IPS DF 4.7 (cell line): ENCODE results near the gene CRYBB3.
A peak's percentile ranks its signal among the peaks of the same experiment; 100 is the strongest.
"Not testable (repeated sequence)": the region's sequence is repeated elsewhere in the genome, so short reads cannot be mapped to it uniquely, and the experiment has no call there.

Source experiments
- DNase-seq: peaks from one replicate; pipeline ENCODE4 v3.0.0-alpha.2; 2013; ENCODE audit warnings: low spot score; ENCODE audit errors: extremely low read depth

CRYBB3 gene

DNA sequence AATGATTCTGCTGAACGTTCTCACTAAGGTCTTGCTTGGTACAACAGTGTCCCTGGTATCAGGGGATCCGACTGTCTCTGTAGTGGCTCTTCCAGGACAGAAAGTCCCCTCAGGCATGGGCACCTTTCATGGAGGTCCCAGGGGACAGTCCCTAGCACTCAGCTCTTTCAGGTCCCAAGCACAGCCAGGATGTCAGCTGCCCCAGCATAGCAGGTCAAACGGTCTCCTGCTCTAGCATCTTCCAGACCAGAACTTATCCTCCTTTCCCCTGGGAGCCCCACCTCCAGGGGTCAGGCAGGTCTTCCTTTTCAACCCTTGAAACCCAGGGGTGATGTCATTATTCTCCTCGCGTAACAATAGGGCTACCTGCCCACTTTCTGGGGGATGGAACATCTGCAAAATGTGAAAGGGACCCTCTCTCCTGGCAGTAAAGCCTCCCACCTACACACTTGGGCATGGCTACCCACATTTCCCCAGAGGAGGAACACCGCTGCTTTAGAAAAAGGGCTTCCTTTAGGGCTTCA, 24.7 kb upstream of the CRYBB3 start:
- DNase-seq, result no peak

DNA sequence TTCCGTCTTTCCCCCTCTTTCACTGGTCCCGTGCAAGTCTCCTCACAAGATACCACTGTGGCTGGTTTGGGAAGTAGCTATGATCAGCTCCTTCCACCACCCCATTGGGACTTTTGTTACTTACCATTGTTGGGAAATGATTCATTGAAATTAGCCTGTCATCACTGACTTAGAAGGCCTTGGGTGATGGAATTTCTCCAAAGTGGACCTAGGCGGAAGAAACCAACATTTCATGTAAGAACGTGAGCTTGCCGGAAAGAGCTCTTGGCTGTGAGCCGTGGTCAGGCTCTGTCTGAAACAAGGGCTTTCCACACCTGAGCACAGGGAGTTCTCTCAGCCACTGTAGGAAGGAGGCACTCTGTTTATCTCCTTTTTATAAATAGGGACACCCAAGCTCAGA, 23.5 kb upstream of the CRYBB3 start:
- DNase-seq, result no peak

DNA sequence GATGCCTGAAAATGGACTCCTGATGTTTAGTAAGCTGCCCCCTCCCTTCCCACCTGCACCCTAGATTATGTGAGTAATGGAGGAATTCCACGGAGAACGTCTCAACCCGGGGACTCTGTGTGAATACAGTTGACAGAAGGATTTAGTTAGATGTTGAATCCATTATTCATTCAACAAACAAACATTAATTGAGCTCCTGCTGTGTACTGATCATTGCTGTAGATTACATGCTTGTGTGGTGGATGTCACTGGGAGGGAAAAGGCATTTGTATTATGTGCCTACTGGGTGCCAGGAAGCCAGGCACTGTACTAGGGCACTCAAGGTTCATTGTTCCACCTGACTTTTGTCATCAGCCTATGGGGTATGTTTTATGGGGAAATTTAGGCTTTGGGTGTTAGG, 22.9 kb upstream of the CRYBB3 start:
- no peak for DNase-seq

DNA sequence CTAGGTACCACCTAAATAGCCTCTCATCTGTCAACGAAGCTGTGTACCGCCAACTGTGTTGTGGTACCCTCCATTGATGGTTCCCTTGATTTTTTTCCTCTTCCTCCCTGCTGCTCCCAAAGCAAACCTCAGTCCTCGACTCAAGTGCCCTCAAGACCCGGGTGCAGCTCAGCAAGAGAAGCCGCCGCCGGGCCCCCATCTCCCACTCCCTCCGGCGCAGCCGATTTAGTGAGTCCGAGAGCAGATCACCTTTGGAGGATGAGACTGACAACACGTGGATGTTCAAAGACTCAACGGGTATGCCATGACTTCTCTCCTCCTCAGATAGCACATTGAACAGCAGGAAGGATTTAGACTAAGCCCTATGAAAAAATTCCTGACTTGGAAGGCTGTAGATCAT, 22.4 kb upstream of the CRYBB3 start:
- no peak for DNase-seq

DNA sequence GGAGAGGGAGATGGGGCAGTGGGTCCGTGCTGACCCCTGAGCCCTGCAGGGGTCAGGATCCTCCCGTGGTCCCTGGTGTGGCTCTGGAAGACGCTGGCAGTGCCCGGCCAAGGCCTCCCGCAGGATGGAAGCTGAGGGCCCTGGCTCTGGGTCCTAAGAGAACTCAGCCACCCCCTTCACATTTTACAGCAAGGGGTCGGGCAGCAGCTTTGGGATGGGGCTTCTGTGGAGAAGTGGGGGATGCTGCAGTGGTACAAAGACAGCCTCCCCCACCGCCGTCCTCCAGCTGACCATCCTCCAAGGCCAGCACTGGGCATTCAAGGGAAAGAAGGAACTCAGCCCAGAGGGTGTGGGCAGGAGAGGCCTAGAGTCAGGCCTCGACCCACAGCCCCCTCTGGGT, 21.8 kb upstream of the CRYBB3 start:
- no peak for DNase-seq

DNA sequence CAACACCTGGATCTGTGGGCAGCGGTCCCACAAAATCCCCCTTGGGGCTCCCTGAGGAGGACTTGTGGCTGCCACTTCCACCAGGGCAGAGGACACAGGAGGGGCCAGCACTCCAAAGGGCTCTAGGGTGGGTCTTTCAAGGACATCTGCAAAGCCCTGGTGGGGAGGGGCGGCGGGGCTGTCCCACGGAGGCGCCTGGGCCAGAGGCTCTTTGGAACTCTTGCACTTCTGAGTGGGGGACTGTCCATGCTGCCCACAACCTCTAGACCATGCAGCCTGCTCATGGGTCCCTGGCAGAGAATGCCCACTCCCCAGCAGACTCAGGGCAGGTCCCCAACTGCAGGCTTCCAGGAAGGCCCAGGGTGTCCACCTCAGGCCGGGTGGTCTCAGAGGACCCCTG, 21.3 kb upstream of the CRYBB3 start:
- not testable (repeated sequence) for DNase-seq

DNA sequence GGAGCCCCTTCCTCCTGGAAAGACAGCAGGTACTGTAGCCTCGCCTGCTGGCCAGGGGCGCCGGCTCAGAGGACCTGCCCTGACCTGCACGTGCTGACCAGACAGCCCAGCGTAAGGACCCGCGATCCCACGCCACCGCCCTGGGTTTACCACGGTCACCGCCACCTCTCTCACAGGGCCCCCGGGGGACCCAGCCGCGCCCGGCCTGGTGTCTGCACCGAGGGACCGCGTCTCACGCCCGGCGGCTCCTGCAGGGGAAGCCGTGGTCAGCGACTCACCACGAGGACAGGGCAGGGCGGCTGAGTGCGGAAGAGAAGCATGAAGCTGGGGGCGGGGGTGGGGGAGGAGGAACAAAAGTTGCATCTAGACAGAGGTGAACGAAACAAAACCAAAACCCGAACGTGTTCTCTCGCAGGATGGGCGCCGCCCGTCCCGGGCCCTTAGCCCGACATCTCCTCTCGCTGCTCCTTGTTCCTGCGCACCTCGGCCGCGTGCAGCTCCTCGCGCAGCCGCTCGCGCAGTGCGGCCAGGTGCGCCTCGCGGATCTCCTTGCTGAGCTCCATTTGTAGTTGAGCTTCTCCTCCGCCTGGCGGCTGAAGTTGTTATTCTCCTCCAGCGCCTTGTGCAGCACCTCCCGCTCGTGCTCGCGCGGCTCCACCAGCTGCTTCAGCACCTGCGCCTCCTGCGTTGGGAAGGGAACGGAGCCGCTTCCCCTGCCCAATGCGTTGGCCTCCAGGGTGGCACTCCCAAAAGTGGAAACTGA, 20.6 kb upstream of the CRYBB3 start:
- not testable (repeated sequence) for DNase-seq

DNA sequence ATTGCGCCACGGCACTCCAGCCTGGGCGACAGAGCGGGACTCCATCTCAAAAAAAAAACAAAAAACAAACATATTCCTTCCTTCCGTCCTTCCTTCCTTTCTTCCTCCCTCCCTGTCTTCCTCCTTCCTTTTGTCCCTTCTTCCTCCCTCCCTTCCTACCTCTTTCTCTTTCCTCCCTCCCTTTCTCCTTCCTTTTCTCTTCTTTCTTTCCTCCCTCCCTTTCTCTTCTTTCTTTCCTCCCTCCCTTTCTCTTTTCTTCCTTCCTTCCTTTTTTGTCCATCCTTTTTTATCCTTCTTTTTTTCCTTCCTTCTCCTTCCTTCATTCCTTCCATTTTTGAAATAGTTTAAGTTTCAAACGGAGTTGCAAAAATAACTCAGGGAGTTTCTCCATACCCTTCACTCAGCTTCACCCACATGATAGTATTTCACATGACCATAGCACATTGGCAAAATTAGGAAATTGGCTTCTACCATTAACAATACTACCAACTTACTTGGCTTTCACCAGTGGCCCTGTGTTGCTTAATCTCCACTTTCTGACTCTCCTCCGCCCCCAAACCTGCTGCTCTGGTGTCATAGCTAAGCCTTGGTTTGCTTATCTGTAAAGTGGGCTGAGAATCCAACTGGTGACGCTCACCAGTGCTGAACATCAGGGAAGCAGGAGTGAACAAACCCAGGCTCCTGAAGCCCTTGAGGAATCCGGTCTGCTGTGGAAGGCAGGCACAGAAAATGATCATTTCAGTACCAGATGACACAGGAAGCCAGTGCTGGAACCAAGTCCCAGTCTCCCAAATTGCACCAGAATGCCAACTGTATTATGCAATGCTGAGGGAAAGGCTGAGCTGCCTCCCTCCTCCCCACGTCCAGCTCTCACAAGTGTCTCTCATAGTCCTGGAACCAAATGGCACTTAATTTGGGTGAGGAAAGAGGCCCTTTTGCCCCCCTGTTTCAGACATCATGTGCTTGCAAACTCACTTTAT, 17.2 kb upstream of the CRYBB3 start:
- DNase-seq, result no peak

DNA sequence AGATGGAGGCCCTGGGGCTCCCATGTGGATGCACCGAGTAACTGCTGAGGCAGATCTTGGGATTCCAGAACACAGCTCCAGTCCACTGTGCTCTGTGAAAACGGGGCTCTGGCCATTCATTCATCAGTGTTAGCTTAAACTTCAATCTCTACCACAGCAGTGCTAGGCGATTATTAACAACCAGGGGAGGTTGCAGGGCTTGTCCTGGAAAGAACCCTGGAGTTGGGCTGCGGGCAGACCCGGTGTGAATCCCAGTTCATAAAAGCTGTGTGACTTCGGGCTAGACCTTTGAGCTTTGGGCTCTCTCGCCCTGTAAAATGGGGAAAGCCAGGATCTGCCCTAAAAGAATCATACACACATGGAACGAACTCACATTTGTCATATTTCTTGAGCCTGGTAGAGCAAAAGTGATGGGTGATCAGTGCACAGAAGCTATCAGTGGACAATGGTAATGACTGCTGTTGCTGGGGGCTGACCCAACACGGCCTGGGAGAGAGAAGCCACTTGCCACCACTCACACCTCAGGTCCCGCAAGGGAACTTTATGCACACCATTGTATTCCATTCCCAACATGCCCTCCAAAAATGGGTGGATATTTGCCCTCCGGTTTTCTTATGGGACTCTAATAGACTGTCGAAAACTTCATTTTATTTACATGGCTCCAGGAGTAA, 15.6 kb upstream of the CRYBB3 start:
- no peak for DNase-seq

DNA sequence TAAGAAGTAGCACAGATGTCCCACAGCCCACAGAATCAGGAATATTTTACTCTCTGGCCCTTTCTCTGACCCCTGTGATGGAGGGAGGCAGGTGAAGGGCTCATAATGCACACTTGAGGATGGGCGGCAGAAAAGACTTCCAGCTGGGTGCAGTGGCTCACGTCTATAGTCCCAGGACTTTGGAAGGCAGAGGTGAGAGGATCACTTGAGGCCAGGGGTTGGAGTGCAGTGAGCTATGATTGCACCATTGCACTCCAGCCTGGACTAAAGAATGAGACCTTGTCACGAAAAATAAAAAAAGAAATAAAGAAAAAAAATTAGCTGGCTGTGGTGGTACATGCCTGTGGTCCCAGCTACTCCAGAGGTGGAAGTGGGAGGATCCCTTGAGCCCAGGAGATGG, 13.5 kb upstream of the CRYBB3 start:
- no peak for DNase-seq

DNA sequence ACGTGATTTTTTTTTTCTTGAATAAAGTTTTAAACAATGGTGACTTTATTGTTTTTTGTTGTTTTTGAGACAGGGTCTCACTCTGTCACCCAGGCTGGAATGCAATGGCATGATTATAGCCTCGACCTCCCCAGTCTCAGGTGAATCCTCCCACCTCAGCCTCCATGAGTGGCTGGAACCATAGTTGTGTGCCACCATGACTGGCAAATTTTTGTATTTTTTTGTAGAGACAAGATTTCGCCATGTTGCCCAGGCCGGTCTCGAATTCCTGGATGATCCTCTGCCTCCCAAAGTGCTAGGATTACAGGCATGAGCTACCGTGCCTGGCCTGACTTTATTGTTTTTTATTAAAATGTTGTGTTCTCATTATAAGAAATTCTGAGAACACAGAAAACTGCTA, 12.2 kb upstream of the CRYBB3 start:
- DNase-seq, result no peak

DNA sequence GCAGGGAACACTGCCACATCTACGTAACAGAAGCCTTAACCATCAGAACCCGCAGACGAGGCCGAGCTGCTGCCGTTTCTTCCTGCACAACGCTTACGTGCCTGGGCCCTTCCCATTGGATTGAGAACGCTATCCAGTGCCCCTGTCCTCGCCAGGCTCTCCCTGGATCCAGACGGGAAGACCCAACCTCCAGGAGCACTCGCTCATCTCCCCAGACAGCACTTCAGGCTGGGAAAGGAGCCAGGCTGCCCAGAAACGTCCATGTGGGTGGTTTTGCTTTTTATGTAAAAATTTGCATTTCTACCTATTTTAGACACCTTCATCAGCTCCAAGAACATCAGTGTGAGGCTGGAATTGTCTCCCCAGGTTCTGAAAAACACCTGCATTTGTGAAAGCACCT, 7.3 kb upstream of the CRYBB3 start:
- DNase-seq, result no peak

DNA sequence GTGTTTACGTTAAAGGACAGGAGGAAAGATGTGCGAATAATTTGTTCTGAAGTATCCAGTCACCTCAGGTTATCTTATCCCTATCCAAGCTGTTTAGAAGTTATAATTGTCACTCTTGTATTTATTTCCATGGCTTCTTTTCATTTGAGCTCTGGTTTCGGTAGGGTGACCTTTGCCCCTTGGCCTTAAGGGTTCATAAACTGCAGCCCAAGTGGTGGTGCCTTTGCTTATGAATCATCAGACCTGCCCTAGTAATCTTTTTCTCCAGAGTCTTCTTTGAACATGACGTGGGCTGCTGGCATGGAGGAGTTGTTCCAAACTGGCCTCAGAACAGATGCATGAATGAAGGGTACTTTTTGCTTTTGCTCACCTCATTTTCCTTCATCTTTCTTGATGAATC, 6.5 kb upstream of the CRYBB3 start:
- DNase-seq, result no peak

DNA sequence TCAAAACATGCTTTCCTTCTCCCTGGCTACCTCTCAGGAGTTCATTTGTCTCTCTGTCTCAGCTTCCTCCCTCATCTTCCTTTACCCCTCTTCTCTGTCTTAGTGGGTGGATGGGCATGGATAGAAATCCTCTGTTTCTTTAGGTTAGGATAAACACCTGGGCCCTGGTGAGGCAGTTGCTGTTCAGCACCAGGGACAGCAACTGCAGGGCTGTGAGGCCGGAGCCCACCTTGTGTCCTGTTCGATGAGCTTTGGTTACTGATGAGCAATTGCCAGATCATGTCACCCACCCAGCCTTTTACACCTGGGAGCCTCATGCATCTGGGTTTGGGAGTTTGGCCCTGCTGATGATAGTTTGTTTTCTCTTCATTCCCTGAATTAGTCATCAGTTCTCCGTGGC, 6.1 kb upstream of the CRYBB3 start:
- no peak for DNase-seq

DNA sequence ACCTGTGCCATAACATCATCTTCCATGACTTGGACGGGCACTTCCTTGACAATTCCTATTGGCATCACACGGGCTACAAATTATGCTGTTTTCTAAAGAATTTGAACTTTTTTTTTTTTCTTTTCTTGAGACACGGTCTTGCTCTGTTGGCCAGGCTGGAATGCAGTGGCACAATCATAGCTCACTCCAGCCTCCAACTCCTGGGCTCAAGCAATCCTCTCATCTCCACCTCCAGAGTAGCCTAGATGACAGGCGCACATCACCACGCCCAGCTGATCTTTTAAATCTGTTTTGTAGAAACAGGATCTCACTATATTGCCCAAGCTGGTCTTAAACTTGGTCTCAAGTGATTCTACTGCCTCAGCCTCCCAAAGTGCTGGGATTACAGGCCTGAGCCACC, 3.3 kb upstream of the CRYBB3 start:
- DNase-seq, result no peak

DNA sequence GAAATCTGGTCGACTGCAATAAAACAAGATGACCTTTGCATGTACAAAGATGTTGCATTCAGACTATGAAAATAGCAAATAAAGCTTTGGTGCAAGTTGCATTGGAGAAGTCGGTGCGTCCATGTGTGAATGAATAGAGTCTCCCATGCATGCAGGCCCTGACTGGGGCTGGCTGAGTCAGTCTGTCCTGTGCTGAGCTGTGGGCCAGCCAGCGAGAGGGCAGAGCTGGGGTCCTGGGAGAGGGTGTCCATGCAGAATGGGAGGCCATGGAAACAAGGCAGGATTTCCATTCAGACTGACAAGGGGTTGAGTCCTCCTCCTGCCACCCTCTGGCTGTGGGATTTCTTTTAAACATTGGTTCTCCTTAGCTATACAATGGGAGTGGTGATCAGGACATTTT, 2.3 kb upstream of the CRYBB3 start:
- no peak for DNase-seq

DNA sequence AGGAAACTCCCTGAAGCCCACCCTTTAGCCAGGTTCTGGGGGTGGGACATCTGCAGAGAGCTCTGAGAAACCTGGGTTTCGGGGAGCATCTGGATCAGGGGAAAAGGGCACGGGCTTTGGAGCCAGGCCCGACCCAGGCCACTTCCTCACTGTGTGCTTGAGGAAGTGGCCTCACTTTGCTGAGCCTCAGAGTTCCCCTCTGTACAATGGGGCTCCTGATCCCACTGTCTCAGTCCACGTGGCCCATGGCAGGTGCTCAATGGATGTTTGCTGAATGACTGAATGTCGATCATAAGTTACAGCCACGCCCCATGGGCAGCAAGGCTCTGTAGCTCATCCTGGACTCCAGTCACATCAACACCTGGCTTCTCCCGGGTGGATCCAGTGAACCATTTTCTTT, 1.3 kb downstream of the CRYBB3 start:
- no peak for DNase-seq

DNA sequence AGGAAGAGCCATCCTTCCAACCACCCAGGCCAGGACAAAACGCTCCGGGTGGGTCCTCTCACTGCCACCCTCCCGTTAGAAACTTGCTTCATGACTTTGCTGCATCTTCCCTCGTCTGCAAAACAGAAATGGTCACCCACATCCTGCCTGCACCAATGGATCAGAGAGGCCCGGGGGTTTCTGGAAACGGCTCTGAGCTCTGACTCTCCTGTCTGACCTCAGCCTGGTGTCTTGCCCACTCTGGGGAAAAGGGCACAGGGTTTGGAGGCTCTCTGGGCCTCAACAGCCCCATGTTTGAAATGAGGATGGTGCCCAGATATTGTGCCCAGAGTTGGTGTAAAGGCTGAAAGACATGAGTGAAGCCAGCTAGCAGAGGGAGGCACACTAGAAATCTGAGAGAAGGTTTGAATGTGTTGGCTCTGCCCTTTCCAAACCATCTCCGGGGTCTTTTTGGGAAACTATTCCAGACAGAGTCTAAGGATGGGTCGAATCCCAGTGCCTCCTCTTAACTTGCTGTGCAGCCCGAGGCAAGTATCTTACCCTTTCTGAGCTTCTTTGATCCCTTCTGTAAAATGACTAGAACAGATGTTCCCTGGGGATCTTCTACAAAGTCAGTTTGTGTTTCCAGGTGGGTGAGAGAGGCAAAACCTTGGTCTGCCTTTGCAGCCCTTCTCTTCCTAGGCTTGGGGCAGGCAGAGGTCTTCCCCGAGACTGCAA, 2.1 kb downstream of the CRYBB3 start:
- no peak for DNase-seq

DNA sequence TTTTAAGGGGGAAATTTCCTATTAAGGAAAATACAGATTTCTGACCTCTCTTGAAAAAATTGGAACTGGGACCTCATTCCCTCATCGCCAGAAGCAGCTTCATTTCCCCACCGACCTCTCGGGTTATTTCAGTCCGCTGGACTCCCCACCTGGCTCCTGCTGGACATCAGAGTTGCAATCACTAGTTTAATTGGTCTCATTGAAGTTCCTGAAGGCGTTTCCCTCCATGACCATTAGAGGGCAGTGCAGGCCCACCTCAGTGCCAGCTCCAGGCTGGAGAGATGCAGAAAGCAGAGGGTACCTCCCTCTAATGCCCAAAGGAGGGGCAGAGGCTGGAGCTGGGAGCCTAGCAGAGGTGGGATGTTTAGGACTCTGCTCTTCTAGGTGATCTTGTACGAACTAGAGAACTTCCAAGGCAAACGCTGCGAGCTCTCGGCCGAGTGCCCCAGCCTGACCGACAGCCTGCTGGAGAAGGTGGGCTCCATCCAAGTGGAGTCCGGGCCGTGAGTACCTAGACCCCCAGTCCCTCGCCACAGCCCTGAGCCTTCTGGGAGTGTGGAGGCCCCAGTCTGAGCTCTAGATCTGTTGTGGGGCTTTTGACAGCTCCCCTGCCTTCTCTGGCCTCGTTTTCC, 2.7 kb downstream of the CRYBB3 start:
- peak; percentile 49 for DNase-seq

DNA sequence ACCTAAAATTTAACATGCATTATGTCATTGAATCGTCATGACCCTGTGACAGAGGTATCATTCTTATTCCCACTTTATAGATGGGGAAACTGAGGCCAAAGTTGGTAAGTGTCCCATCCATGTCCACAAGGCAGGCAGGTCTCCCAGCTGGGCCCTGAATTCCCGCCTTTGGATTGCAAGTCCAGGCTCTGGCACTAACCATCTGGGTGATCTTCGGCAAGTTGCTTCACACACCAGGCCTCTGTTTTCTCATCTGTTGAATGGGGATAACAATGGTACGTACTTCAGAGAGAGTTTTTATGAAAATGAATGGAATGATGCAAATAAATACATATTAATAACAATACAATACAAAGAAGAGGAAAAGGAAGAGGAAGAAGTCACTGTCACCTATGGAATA, 3.4 kb downstream of the CRYBB3 start:
- DNase-seq, result no peak

DNA sequence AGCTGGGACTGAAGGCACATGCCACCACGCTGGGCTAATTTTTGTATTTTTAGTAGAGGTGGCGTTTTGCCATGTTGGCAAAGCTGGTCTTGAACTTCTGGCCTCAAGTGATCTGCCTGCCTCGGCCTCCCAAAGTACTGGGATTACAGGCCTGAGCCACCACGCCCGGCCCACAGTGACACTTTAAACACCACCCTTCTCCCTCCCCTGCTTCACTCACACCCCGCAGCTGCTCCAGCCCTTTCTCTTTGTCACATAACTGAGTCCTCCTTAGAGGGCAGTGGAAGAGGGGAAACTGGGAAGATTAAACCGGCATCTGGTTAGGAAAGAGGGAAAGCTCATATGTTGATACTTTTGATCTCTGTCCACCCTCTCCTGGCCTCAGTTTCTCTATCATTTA, 4.9 kb downstream of the CRYBB3 start:
- DNase-seq, result not testable (repeated sequence)
